ENCODE data around the gene ARMH3.

Gene ARMH3

DNA sequence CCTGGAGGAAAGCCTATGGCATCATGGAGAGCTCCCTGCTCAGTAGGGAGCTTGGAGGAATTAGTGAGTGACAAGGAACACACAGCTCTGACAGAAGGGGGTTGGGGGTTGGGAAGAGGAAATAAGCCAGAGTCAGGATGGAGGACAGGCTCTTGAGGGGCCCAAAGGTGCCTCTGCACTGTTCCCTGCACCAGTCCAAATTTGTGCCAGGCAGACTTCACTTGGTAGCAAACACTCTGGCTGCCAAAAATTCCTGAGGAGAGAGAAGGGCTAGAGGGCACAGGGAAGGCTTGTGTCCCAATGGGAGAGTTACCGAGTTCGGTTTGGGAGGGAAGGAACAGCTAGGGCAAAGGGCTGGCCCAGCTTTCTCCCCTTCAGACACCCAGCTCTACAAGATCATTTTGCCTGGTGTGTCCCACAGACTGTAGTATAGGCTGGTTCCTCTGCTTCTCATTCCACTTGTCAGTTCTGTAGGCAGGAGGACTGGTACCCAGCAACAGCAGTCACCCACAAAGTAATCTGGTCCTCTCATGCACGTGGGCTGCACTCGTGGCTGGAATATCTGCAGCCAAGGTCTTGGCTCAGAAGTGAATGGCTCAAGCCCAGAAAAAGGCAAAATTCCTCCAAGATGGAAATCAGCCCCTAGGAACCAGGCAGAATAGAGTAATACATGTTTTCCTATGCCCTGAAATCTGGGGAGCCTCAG is 204.4 kb downstream of the ARMH3 start:
- no peak for DNase-seq (ENCODE audit: low spot score)

DNA sequence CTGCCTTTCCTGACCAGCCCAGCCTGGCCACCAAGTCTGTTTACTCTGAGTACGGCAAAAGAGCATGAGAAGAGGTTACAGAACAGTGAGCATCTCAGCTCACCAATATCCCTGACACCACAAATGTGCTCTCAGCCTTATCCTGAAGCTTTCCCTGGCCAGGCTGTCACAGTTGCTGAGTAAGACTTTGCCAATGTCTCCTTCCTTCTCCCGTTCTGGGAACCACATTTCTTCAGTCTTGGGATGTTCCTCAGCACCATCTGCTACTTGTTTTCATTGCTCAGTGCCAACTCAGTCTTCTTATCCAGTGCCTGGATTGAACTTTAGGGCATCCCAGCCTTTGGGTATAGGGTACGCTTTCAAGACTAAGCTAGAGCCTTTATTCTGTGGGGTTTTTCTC is 205.2 kb downstream of the ARMH3 start:
- DNase-seq (ENCODE audit: low spot score): no peak

GRCh38 chr10:101848894-101849351 is 207.1 kb downstream of the ARMH3 start:
- no peak for DNase-seq (ENCODE audit: low spot score)

DNA sequence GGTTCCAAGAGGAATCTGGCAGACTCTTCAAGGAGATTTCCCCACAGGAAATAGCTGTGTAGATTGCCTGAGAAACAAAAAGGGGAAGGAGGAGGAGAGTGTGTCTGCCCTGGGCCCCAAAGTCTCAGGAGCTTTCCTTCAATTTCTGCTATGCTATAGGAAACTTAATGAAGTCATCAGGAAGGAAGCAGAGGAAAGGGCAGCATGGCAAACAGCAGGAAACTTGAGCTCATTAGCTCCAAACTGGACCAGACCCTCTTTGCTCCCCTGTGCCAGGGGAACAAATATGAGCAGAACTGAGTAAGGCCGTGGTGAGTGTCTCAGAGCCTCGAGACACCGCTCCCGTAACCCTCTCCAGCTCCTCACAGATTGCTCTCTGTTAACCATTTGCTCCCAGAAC is 207.6 kb downstream of the ARMH3 start:
- DNase-seq (ENCODE audit: low spot score): no peak

GRCh38 chr10:101845893-101846292 is 210.1 kb downstream of the ARMH3 start:
- DNase-seq (ENCODE audit: low spot score): no peak

GRCh38 chr10:101843032-101844021 is 212.6 kb downstream of the ARMH3 start, which contains the start of gene KCNIP2:
Gene KCNIP2, minus strand, starts transcription at chr10:101843800. Its CDS starts 232 bp downstream, at chr10:101843568.
- peak; percentile 79 for DNase-seq (ENCODE audit: low spot score)

GRCh38 chr10:101841826-101842225 is 214.1 kb downstream of the ARMH3 start:
- no peak for DNase-seq (ENCODE audit: low spot score)

- DNase-seq (ENCODE audit: low spot score): peak; percentile 85
These were observed 215.1 kb downstream of the ARMH3 start for GRCh38 chr10:101840741-101841453.

- DNase-seq (ENCODE audit: low spot score): no peak
These were observed 215.8 kb downstream of the ARMH3 start for GRCh38 chr10:101840102-101840684.

- peak; percentile 86 for DNase-seq (ENCODE audit: low spot score)
These were observed 216.4 kb downstream of the ARMH3 start for GRCh38 chr10:101839416-101840063.

GRCh38 chr10:101839002-101839401 is 217.0 kb downstream of the ARMH3 start:
- no peak for DNase-seq (ENCODE audit: low spot score)

- DNase-seq (ENCODE audit: low spot score): no peak
These were observed 217.5 kb downstream of the ARMH3 start for GRCh38 chr10:101838416-101838970.

DNA sequence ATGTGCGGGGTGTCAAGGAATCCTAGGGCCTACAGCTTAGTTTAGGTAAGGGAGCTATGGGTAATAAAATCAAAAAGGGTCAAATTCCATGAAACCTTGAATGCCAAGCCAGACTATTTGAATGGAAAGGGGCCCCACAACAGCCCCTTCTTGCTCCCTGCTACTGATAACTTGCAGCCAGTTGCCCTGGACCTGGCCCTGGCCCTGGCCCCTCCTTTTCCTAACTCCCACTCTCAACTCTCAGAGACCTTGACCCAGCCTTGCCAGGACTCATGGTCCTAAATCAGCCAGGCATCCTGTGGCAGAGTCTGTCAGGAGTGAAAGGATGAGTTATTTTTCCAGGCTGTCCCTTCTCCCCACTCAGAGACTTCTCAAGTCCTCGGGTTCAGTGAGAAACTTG is 218.2 kb downstream of the ARMH3 start:
- no peak for DNase-seq (ENCODE audit: low spot score)

GRCh38 chr10:101835362-101835761 is 220.6 kb downstream of the ARMH3 start:
- DNase-seq (ENCODE audit: low spot score): no peak

GRCh38 chr10:101834341-101834740 is 221.6 kb downstream of the ARMH3 start:
- DNase-seq (ENCODE audit: low spot score): no peak

DNA sequence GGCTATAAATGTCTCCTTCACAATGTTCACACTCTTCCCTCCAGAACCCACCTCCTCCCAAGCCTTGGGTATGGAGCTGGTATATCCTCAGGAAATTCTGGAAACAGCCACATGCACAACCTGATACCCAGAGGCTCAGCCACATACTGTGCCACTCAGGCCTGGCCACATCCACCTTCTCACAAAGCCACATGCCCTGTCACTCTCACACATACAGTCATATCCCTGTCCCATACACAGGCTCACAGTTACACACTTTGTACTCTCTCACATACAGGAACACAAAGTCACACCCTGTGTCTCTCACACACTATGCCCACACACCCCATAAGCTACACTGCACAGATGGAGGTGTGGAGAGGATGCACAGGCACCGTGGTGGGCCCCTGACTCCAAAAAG is 222.5 kb downstream of the ARMH3 start:
- no peak for DNase-seq (ENCODE audit: low spot score)

GRCh38 chr10:101832325-101832771 is 223.6 kb downstream of the ARMH3 start:
- no peak for DNase-seq (ENCODE audit: low spot score)

DNA sequence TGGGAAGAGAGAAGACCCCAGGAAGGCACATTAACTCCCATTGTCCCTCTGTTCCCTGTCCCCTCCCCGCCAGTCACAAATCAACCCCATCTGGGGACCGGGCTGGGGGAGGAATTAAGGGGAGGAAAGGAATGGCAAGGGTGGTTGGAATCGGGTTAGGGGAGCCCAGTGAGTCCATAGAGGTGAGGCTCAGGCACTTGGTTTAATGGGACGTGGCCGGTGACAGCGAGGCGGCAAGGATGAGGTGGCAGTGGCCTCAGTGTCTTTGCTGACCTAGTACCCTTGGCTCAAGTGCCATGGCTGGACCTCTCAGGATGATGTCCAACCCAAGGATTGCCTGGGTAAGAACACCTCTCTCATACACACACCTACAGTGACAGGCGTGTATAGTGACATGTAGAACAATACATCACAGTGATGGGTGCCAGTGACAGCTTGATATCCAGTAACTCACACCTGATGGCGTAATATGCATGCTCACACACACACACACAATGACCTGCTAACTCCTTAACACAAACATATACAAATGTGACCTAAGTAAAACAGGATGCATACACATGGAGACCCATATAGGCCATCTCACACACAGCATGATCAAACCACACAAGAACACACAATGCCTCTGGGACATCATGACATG is 224.7 kb downstream of the ARMH3 start:
- DNase-seq (ENCODE audit: low spot score): no peak

- peak; percentile 92 for DNase-seq (ENCODE audit: low spot score)
These were observed 225.4 kb downstream of the ARMH3 start for GRCh38 chr10:101830322-101831168.
